ENCODE results near the gene PLA2G3.

GRCh38 chr22:31100762-31101525 lies 39.4 kb downstream of the PLA2G3 start:
- TF ChIP-seq CTCF (IDR thresholded peaks at IDR 0.05) (no peak), POLR2A (IDR thresholded peaks at IDR 0.05) (no peak), EP300 (IDR thresholded peaks at IDR 0.05) (no peak)

Measured in ovary (tissue), 3 donors.